Embryonic facial prominence (tissue), 1 donor: ENCODE measurements around the gene DENND1A.
A peak's percentile ranks its signal among the peaks of the same experiment; 100 is the strongest.

Experiments used
- DNase-seq: peaks from one replicate; pipeline ENCODE4 v3.0.0-alpha.2; 2016; ENCODE audit errors: extremely low spot score

DENND1A gene

DNA sequence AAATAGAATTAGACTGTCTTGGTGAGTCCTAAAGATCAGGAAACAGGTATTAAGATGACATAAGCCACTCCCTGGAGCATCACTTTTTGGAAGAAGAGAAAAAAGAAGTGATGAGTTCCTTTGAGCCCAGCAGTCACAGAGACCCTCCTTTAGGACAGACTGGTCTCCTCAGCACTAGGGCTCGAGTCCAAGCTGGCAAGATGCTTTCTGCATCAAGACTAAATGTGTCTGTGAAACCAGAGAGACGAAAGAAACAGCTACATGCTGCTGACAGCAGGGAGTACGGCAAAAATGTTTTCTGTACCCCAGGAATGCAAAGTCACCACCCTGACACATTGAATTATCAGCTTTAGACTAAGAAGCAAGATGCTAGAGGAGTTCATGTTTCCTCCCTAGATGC, 389.5 kb downstream of the DENND1A start:
- DNase-seq: no peak

DNA sequence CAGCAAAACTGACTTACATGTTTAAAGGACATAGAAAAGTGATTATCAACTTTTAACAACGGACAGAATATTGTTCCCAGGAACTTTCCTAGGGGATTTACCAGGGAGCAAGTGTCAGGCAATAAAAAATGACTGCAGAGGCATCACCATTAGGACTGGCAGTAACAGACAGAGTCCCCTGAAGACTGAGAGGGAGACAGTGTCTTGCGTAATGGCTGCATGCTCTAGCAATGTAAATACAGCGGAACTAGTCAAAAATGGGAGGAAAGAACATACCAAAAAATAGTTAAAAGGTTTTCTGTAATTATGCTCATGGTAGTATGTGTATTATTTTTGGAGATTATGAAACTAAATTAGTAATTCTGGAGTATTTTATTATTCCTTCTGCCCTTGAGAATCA, 392.1 kb downstream of the DENND1A start:
- DNase-seq: no peak

DNA sequence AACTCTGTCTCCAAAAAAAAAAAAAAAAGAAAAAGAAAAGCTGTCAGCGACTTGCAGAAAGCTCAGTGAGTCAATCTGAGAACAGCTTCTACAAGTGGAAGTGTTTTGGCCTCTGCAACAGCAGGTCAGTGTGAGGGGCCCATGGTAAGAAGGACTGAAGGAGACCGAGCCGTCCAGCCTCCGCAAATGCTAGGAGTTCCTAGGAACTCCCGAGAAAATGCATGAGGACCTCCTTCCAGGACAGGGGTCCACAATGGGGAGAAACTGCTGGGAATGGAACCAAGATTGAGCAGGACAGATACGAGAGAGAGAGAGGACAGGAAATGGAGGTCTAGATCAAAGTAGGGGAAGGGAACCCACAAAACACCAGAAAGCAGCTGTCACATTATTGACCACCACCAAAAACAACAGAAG, 393.5 kb downstream of the DENND1A start:
- no peak for DNase-seq

DNA sequence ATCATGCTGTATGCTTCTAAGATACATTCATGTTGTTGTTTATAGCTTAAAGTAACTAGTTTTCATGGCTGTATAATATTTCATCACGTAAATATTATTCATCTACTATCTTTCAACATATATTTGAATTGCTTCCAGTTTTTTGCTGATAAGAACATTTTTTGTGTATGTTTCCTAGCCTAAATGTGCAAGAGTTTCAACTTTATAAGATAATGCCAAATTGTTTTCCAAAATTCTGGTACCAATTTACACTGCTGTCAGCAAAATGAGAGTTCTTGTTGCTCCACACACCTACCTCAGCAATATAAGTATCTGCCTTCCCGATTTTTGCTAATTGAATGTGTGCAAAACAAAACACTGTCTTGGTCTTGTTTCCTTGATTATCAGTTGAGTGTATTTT, 395.6 kb downstream of the DENND1A start:
- DNase-seq: no peak

DNA sequence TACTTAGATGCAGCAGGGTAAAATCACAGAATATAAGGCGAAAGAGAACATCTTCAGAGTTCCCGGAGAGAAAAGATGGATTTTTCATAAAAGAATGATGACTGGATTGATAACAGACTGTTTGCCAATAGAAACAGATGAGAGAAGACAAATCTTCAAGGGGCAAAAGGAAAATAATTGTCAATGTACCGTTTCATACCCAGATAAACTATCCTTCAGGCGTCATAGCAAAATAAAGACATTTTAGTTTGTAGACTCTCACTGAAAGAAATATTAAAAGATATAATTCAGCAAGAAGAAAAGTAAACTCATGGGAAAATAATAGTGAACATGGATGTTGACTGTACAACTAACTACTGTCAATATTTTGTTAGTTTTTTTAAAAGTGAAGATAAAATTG, 399.7 kb downstream of the DENND1A start:
- DNase-seq: no peak

DNA sequence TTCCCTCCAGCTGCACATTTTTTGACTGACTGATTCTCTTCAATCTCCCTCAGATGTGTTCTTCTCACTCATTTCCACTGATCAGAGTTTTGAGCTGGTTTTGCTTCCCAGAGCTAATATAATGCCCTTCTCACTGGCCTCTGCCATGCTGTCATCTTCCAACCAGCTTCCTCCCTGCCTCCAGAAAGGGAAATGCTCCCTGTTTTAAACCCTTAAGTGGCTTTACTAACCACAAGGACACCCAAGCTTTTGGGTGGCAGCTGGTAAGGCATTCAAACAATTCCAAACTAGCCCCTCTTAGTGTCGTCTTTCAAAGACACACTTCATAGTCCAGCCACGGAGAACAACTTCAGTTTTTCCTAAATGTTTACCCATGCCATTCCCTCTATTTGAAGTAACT, 401.4 kb downstream of the DENND1A start:
- DNase-seq: no peak

DNA sequence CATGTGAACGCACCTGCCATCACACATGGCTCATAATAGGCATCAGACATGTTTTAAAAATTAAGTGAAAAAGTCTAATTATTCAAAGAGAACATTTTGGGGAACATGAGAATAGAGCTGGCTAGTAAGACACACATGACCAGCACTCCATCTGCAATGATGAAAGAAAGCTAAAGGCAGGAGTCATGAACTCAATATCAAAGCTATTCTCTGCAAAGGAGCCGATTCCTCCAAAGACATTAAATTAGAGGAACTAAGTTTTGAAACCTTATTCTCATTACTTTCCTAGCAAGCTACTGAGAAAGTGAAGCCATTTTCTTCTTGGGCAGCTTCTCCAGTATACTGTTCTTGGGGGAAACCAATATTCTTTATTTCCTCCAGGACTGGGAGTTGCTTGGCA, 401.9 kb downstream of the DENND1A start:
- no peak for DNase-seq

DNA sequence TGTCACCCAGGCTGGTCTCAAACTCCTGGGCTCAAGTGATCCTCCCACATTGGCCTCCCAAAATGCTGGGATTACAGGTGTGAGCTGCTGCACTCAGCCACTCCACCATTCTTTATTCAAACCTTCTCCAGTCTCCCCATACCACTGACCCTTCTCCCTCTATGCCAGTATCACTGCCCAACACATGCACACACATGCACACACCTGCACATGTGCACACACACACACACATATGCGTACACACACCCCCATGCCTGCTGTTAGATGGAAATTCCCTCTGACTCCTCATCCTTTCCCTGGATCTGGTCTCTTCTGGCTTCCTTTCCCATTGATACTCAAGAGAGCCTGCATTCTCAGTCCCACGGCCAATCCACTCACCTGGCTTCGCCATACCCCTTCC, 404.0 kb downstream of the DENND1A start:
- DNase-seq: no peak

DNA sequence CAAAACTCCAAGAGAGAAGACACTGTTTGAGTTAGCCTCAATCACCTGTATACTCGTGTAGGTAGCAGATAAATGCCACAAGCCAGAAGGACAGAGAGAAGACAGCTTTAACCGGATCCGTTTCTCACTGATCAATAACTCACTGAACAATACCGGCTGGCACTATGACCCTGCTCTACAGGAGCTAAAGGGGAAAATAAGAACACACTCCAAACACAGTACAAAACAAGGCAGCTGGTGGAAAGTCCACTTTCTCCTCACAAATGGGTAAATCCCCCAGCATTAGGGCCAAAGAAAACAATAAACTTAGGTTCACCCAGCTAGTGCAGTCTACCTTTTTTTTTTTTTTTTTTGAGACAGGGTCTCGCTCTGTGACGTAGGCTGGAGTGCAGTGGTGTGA, 404.5 kb downstream of the DENND1A start:
- DNase-seq: no peak

DNA sequence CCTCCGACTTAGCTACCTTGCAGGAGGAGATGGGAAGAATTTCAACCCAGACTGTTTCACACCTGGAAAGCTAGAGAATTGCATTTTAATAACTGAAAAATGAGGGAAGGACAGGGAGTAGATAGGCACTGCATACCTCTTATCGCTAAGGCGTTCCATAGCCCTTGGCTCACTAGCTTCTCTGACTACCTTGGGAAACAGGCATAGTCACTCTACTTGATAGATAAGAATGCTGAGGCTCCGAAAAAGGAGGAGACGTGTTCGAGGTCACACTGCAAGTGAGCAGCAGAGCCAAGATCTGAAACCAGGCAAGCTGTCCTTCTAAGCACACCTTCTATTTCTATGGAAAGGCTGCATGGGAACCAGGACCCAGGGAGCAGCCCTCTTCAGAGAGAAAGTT, 405.1 kb downstream of the DENND1A start:
- DNase-seq: no peak

DNA sequence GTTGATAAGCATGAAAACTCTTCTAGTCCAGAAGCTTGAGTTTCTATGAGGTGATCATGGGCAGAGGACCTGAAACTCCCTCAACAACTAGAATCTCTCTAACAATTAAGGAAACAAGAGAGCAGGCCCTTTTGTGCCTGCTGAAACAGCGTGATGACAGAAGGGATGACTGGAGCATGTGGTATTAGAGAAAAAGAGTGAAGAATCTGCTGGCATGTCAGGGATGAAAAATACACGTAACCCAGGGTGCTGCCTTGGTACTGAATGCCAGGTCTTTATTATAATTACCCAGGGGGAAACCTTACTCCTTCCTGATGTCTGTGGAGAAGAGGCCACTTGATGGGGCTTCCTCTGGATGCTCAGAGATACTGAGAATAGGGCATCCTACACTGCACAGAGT, 406.1 kb downstream of the DENND1A start:
- no peak for DNase-seq

DNA sequence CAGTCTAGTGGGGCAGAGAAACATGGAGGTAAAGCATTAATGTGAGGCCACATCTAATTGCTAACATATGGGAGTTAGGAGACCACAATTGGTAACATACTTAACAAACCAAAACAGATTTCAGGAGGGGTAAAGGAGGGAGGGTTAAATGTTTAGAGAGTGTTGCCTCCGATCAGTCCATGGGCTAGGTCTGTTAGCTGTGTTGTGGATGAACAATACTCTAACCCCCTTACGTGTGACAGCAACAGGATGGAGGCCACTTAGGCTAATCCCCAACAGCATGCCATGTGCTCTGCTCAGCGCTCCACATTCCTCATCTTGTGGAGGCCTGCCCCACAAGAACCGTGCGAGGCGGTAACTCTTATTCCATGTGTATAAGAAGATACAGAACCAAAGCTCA, 406.9 kb downstream of the DENND1A start:
- DNase-seq: peak; percentile 67

DNA sequence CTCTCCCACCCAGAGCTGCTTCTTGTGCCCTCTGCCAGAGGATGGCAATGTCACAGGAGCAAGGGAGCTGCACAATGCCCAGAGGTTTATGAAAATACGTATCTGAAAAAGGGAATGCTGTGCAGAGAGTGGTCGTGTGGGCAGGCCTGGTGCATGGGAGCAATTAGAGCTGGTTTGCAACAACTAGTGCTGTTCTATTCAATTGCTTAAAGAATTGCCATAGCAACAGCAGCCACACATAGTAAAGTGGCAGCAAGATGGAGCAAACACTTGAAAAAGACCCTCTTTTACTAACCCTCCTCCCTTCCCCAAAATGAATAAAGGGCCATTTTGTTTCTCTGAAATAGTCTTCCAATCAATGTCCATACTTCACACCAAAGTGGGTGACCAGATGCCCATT, 407.7 kb downstream of the DENND1A start:
- no peak for DNase-seq

DNA sequence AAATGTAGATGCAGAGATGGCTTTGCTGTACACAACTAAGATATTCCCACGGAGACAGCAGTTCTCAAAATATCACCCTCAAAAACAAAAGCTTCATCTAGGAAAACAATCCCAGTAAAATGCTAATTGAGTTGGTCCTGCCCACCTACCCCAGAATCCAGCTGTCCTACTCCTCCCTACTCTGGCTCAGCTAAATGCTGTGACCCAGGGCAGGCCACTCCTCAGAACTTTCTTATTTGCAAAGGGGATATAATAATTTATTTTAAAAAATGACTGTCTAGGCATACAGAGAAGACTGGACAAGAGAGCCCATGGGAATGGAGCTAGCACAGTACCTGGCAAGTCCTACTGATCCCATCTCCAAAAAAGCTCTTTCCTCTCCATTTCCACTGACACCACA, 411.6 kb downstream of the DENND1A start:
- no peak for DNase-seq

DNA sequence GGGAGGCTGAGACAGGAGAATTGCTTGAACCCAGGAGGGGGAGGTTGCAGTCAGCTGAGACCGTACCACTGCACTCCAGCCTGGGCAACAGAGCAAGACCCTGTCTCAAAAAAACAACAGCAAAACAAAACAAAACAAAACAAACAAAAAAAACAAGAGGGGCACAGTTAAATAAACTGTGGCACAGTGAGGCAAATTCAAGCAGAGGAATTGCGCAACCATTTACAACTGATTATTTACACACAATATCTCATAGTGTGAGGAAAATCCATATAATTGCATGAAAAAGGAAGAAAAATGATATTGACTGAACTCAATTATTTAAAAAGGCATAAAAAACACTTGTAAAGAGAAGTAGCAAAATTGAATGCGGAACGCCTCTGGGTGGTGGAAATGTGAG, 412.4 kb downstream of the DENND1A start:
- DNase-seq: no peak

DNA sequence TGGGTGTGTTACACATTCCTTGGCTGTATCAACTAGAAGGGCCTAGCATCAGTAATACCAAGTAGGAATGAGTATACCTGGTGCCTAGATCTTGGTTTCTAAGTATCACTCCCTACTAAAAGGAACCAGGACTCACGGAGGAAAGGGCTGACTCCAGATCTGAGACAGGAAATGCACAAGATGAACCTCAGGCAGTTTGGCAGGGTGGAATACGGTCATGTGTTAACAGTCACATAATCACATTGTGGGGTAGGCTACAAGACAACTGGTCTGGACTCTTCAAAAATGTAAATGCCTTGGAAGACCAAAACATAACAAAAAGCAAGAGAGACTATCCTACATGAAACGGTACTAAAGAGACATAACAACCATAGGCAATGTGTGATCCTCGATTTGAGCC, 415.2 kb downstream of the DENND1A start:
- no peak for DNase-seq

DNA sequence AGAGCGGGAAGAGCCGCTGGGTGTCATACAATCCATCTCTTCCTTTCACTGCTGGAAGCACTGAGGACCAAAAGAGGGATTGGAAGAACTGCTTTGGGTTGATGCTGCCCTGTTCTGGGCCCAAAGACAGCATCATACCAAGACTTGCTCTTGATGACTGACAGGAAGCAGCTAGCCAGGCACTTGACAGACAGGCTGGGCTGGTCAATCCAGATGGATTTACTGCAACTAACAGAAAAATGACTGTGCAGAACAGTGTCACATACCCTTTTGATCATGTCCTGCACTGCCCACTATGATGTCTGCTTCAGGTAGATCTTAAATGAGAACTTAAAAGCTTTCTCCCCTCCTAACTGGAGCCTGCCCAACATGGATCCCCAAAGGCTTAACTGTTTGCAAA, 416.4 kb downstream of the DENND1A start:
- DNase-seq: no peak

DNA sequence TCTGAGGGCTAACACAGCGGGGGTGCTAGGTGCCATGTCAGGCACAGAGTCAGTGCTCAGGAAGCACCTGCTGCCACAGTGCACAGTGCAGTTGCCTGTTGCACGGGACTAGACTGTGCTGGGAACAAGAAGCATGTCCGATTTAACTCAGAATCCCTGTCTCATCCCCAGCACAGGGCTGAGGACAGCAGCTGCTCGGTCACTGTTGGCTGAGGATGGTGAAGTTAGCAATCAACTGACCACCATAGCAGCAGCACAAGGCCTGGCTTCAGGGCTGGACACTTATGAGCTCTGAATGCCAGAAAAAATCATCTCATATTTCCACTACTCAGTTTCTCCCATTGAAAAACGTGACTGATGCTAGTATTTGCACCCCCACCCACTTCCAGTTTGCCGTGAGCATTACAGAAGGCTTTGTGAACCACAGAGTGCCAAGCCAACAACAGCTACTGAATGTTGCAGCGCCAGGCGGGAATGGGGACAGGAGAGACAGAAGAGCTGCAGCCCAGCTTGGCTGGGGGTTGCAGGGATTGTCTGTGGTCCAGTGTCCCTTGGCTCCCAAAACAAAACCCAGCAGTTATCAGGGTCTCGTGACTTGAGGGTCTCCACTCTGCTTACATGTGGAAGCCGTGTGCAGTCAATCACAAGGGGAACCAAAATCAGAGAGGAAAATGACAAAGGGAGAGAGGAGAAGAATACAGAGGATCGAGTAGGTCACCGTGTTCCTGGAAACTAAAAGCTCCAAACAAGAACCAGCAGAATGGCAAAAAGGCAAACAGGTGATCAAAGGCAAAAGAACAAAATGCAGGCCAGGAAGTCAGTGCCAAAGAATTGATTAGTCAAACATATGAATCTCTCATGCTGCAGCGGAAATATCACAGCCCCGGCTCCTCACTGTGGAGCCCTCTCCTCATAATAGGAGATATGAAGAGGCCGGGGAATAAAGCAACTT, 418.3 kb downstream of the DENND1A start:
- no peak for DNase-seq

DNA sequence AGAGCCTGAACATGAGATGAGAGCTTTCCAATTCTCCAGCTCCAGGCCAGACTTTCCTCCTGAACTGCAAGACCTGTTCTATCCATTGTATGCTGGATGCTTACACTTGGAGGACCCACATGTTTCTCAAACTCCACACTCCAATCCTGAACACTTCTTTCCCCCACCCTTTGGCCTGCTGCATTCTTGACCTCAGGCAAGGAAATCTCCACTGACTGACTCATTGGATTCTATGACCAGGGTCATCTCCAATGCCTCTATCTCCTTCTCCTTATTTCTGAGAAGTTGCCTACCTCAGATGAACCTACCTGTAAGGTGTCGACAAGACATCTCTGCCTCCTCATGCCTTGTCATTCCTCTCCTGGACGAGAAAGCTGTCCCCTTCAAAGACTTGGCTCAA, 420.3 kb downstream of the DENND1A start:
- no peak for DNase-seq

DNA sequence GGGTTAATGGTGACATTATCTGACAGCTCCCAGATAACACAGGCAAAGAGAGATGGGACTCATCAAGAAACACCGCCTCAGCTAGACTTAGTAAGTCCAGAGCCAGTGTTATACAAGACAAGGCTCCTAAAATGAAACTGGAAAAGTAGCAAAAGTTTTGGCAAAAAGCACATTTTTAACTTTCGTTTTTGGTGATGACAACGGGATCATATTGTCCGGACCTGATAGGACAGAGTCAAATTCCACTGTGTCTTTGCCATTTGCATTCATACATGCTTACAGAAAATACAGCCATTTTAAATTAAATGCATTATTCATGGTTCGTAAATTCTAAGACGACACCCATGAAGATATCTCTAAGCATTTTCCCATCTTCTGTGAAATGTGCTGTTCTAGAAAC, 421.9 kb downstream of the DENND1A start:
- DNase-seq: no peak

DNA sequence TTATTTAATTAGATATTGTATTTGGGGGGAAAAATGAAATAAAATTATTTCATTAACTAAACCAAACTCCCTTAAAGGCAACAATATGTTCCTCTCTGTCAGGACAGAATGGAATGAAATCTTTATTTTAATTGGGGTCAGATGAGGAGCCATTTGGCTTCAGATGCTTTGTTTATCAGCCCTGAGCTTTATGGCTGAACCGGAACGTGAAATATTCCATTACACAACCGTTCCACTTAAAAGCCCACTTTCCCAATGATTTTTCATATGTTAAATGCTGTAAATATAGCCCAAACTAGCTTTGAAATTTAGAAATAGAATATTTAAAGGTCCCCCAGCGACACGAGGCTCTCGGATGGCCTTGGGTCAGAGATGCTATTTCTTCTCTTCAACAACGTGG, 424.4 kb downstream of the DENND1A start:
- no peak for DNase-seq

DNA sequence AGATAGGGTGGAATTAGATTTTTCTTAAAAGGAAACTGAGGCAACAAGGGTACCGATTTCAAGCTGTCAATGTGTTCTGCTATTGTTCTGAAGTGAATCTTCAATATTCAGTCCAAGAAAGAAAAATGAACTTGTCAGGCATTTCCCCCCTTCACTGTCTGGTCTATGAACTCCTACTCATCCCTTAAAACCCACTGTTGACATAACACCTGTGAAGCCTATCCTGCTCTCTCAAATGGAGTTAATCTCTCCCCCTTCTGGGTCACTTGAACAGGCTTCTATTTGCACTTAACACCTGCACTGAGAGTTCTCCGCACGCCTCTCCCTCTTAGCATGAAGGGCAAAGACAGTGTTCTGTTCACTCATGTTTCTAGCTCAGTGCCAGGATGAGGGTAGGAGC, 429.6 kb downstream of the DENND1A start:
- no peak for DNase-seq

DNA sequence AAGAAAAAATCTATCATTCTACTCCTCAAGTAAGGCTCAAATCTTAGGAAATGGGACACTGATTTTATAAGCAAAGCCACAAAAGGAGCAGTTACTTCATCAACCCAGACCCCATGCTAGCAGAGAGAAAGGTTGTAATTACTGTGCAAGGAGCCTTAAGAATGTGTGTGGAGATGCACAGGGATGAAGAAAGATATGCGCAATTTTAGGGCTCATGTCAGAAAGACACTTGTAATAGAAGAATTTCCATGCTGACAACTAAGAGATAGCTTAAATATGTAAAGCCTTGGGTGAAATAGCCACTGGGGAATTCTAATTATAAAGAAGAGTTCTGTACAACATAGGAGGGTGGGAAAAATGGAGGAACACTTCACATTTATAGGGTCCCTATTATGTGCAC, 432.1 kb downstream of the DENND1A start:
- no peak for DNase-seq

DNA sequence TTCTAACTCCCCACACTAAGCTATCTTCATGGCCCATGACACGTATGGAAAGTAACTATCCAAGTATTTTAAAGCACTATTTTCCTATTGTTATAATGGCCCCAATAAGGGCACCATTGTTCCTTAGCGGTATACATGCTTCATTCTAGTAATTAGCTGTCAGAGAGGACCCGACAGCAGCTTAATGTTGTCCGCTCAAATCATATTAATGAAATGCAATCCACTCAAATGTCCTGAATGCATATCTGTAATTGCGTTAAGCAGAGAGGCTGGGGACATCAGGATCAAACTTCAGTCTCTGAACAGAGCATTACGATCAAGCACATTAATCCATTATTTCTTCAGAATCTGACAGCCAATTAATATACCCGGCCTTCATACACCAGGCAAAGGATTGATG, 434.2 kb downstream of the DENND1A start:
- no peak for DNase-seq
